Liver (tissue), 9 donors: Measurements from ENCODE around the gene MYO1F. TPM values are rescaled to one million over a fixed set of nuclear protein-coding genes. Genes with fewer than 3 reads are reported as not detected.

Source experiments
- DNase-seq: peaks from one replicate; pipeline ENCODE4 v3.0.0-alpha.2; 2017; ENCODE audit warnings: low spot score
- H3K27ac ChIP-seq, 2 donors: one replicate each; pipeline ENCODE4 v1.7.0; 2013; ENCODE audit warnings: inconsistent platforms in 2 of 2, low read length in 2 of 2, control low read depth in 1 of 2, low read depth in 1 of 2, mild to moderate bottlenecking in 1 of 2
- H3K27me3 ChIP-seq, 4 donors: one replicate each; pipeline versions ENCODE4 v1.6.1 to v1.7.0; 2013; ENCODE audit warnings: low read length in 3 of 4, inconsistent platforms in 1 of 4, mild to moderate bottlenecking in 1 of 4, moderate library complexity in 1 of 4; ENCODE audit not compliant: control insufficient read depth in 4 of 4, insufficient read depth in 4 of 4
- H3K36me3 ChIP-seq, 4 donors: one replicate each; pipeline versions ENCODE4 v1.6.1 to v1.7.0; 2013; ENCODE audit warnings: low read length in 3 of 4, mild to moderate bottlenecking in 3 of 4, low read depth in 1 of 4, moderate library complexity in 1 of 4; ENCODE audit not compliant: control insufficient read depth in 4 of 4, insufficient read depth in 3 of 4
- H3K4me1 ChIP-seq, 4 donors: one replicate each; pipeline versions ENCODE4 v1.6.1 to v1.7.0; 2013; ENCODE audit warnings: low read length in 3 of 4, mild to moderate bottlenecking in 3 of 4, moderate library complexity in 1 of 4; ENCODE audit not compliant: control insufficient read depth in 4 of 4, insufficient read depth in 4 of 4
- H3K4me3 ChIP-seq, 3 donors: one replicate each; pipeline versions ENCODE4 v1.6.1 to v1.7.0; 2013; ENCODE audit warnings: low read length in 3 of 3, control low read depth in 1 of 3, low read depth in 1 of 3, mild to moderate bottlenecking in 1 of 3
- H3K9ac ChIP-seq, 2 donors: one replicate each; pipeline ENCODE4 v1.7.0; 2013; ENCODE audit warnings: low read length in 2 of 2, mild to moderate bottlenecking in 2 of 2, moderate library complexity in 2 of 2, control low read depth in 1 of 2, low read depth in 1 of 2
- H3K9me3 ChIP-seq, 4 donors: one replicate each; pipeline versions ENCODE4 v1.6.1 to v1.7.0; 2013; ENCODE audit warnings: low read length in 3 of 4; ENCODE audit not compliant: control insufficient read depth in 4 of 4
- EGR1 ChIP-seq, 2 donors: IDR thresholded peaks; 2 replicates each; pipeline ENCODE4 v1.6.1; 2016 to 2018; ENCODE audit warnings: antibody characterized with exemption in 2 of 2, low read depth in 2 of 2
- FOXA1 ChIP-seq: IDR thresholded peaks from 2 replicates; pipeline ENCODE4 v1.6.1; 2016; ENCODE audit warnings: antibody characterized with exemption
- FOXA2 ChIP-seq: IDR thresholded peaks from 2 replicates; pipeline ENCODE4 v1.6.1; 2016; ENCODE audit warnings: antibody characterized with exemption
- GABPA ChIP-seq, 2 donors: IDR thresholded peaks in 1 of 2; conservative IDR thresholded peaks in 1 of 2; 2 replicates each; pipeline ENCODE4 v1.6.1; 2016; ENCODE audit warnings: antibody characterized with exemption in 2 of 2, mild to moderate bottlenecking in 1 of 2, moderate library complexity in 1 of 2
- HNF4A ChIP-seq, 2 donors: conservative IDR thresholded peaks; 2 replicates each; pipeline ENCODE4 v1.6.1; 2016; ENCODE audit warnings: antibody characterized with exemption in 2 of 2, mild to moderate bottlenecking in 2 of 2
- HNF4G ChIP-seq: IDR thresholded peaks from 2 replicates; pipeline ENCODE4 v1.6.1; 2016; ENCODE audit warnings: antibody characterized with exemption
- JUND ChIP-seq, 2 donors: IDR thresholded peaks; 2 replicates each; pipeline ENCODE4 v1.6.1; 2016; ENCODE audit warnings: antibody characterized with exemption in 2 of 2
- NR2F2 ChIP-seq: IDR thresholded peaks from 2 replicates; pipeline ENCODE4 v1.6.1; 2016; ENCODE audit warnings: antibody characterized with exemption
- RAD21 ChIP-seq, 2 donors: IDR thresholded peaks; 2 replicates each; pipeline ENCODE4 v1.6.1; 2016; ENCODE audit warnings: antibody characterized with exemption in 2 of 2, mild to moderate bottlenecking in 2 of 2
- RXRA ChIP-seq, 2 donors: IDR thresholded peaks; 2 replicates each; pipeline ENCODE4 v1.6.1; 2017 to 2018; ENCODE audit warnings: antibody characterized with exemption in 2 of 2, mild to moderate bottlenecking in 1 of 2
- SP1 ChIP-seq: IDR thresholded peaks from 2 replicates; pipeline ENCODE4 v1.6.1; 2018; ENCODE audit warnings: antibody characterized with exemption, mild to moderate bottlenecking
- TAF1 ChIP-seq: conservative IDR thresholded peaks from 2 replicates; pipeline ENCODE4 v1.6.1; 2016; ENCODE audit warnings: antibody characterized with exemption, mild to moderate bottlenecking
- YY1 ChIP-seq: IDR thresholded peaks from 2 replicates; pipeline ENCODE4 v1.6.1; 2016; ENCODE audit warnings: antibody characterized with exemption, mild to moderate bottlenecking
- WGBS: extraction: QIAGEN DNeasy Blood & Tissue Kit; methylation state at CpG from one replicate; pipeline ENCODE4 v1.1.7; 2013; 5-methylcytosine and 5-hydroxymethylcytosine counted together
- polyA plus RNA-seq, 2 donors: library from polyadenylated mRNA; stranded (reverse) in 1 of 2; unstranded in 1 of 2; fragments of 200-250 nt in 1 of 2; fragments of >200 nt in 1 of 2; fragmentation: Nextera tagmentation in 1 of 2; extraction: Ambion mirVana in 1 of 2; gene quantifications; one replicate each; pipeline versions ENCODE4 v1.2.1 to v1.2.3, GENCODE V29; 2013 to 2015
- total RNA-seq, 2 donors: library from RNA; depleted of rRNA; stranded (reverse); fragments of >200 nt; gene quantifications; one replicate each; pipeline ENCODE4 v1.2.3, GENCODE V29; 2014
- TF ChIP-seq, protein P1 (sequence below): fragments of 150-350 bp; IDR thresholded peaks from 2 replicates; pipeline ENCODE4 v1.5.1; 2017; ENCODE audit warnings: improper control_type of control experiment, low read depth, low read length; ENCODE audit not compliant: missing input control
- TF ChIP-seq, protein P2 (sequence below): IDR thresholded peaks from 2 replicates; pipeline ENCODE4 v1.6.1; 2016; ENCODE audit warnings: antibody characterized with exemption
- TF ChIP-seq, protein P3 (sequence below): IDR thresholded peaks from 2 replicates; pipeline ENCODE4 v1.6.1; 2016; ENCODE audit warnings: antibody characterized with exemption
- TF ChIP-seq, protein P4 (sequence below): IDR thresholded peaks from 2 replicates; pipeline ENCODE4 v1.6.1; 2016; ENCODE audit warnings: antibody characterized with exemption
- TF ChIP-seq, protein P5 (sequence below): IDR thresholded peaks from 2 replicates; pipeline ENCODE4 v1.6.1; 2016; ENCODE audit warnings: antibody characterized with exemption, mild to moderate bottlenecking
- donor health status: healthy.
- donor health status: healthy.
- donor health status: healthy.
- donor health status: healthy.
- donor health status: healthy.

The MYO1F gene
- total and polyA plus RNA-seq, 4 donors: 6.1 to 20.4 (median 12.0) TPM

DNA sequence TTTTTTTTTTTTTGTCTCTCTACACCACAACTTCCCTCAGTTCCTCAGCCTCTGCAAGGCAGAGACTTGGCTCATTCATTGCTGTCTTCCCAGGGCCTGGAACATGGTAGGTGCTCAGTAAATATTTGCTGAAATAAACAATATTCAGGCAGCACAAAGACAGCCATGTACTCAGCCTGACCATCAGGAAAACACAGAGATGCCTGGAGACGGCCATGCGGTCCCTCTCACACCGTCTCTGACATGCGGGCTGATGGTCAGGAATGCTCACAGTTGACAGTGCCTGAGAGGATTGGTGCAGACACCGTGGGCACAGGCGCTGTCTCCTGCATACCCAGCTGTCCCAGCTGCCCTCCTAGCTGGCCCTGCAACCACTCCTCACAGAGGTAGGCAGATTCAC is 75.7 kb downstream of the MYO1F start:
- Histone ChIP-seq H3K27me3 (no peaks in the 10 kb centered on the region), H3K9me3 (no peaks in the 10 kb centered on the region), H3K9ac (no peak overlapping the region), H3K36me3 (no peaks in the 10 kb centered on the region), H3K4me1 (peaks cover 5 to 13% (median 6%) of the 10 kb centered on the region in 4 donors), H3K27ac (no peak overlapping the region), H3K4me3 (no peak overlapping the region)
- TF ChIP-seq YY1: no peak
- no peak for TF ChIP-seq HNF4G
- TF ChIP-seq, protein P1, sequence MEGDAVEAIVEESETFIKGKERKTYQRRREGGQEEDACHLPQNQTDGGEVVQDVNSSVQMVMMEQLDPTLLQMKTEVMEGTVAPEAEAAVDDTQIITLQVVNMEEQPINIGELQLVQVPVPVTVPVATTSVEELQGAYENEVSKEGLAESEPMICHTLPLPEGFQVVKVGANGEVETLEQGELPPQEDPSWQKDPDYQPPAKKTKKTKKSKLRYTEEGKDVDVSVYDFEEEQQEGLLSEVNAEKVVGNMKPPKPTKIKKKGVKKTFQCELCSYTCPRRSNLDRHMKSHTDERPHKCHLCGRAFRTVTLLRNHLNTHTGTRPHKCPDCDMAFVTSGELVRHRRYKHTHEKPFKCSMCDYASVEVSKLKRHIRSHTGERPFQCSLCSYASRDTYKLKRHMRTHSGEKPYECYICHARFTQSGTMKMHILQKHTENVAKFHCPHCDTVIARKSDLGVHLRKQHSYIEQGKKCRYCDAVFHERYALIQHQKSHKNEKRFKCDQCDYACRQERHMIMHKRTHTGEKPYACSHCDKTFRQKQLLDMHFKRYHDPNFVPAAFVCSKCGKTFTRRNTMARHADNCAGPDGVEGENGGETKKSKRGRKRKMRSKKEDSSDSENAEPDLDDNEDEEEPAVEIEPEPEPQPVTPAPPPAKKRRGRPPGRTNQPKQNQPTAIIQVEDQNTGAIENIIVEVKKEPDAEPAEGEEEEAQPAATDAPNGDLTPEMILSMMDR: no peak
- TF ChIP-seq NR2F2: no peak
- TF ChIP-seq JUND (IDR thresholded peaks at IDR 0.05): no peak
- TF ChIP-seq EGR1 (IDR thresholded peaks at IDR 0.05; ENCODE audit: low read depth in 2 of 2): no peak
- TF ChIP-seq, protein P2, sequence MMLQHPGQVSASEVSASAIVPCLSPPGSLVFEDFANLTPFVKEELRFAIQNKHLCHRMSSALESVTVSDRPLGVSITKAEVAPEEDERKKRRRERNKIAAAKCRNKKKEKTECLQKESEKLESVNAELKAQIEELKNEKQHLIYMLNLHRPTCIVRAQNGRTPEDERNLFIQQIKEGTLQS: no peak
- no peak for TF ChIP-seq GABPA (IDR thresholded peaks at IDR 0.05 in 1 of 2, conservative IDR thresholded peaks at IDR 0.05 in 1 of 2)
- no peak for TF ChIP-seq HNF4A (conservative IDR thresholded peaks at IDR 0.05)
- no peak for TF ChIP-seq FOXA2
- TF ChIP-seq, protein P3, sequence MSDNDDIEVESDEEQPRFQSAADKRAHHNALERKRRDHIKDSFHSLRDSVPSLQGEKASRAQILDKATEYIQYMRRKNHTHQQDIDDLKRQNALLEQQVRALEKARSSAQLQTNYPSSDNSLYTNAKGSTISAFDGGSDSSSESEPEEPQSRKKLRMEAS: no peak
- TF ChIP-seq, protein P4, sequence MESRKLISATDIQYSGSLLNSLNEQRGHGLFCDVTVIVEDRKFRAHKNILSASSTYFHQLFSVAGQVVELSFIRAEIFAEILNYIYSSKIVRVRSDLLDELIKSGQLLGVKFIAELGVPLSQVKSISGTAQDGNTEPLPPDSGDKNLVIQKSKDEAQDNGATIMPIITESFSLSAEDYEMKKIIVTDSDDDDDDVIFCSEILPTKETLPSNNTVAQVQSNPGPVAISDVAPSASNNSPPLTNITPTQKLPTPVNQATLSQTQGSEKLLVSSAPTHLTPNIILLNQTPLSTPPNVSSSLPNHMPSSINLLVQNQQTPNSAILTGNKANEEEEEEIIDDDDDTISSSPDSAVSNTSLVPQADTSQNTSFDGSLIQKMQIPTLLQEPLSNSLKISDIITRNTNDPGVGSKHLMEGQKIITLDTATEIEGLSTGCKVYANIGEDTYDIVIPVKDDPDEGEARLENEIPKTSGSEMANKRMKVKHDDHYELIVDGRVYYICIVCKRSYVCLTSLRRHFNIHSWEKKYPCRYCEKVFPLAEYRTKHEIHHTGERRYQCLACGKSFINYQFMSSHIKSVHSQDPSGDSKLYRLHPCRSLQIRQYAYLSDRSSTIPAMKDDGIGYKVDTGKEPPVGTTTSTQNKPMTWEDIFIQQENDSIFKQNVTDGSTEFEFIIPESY: no peak
- TF ChIP-seq SP1: no peak
- TF ChIP-seq, protein P5, sequence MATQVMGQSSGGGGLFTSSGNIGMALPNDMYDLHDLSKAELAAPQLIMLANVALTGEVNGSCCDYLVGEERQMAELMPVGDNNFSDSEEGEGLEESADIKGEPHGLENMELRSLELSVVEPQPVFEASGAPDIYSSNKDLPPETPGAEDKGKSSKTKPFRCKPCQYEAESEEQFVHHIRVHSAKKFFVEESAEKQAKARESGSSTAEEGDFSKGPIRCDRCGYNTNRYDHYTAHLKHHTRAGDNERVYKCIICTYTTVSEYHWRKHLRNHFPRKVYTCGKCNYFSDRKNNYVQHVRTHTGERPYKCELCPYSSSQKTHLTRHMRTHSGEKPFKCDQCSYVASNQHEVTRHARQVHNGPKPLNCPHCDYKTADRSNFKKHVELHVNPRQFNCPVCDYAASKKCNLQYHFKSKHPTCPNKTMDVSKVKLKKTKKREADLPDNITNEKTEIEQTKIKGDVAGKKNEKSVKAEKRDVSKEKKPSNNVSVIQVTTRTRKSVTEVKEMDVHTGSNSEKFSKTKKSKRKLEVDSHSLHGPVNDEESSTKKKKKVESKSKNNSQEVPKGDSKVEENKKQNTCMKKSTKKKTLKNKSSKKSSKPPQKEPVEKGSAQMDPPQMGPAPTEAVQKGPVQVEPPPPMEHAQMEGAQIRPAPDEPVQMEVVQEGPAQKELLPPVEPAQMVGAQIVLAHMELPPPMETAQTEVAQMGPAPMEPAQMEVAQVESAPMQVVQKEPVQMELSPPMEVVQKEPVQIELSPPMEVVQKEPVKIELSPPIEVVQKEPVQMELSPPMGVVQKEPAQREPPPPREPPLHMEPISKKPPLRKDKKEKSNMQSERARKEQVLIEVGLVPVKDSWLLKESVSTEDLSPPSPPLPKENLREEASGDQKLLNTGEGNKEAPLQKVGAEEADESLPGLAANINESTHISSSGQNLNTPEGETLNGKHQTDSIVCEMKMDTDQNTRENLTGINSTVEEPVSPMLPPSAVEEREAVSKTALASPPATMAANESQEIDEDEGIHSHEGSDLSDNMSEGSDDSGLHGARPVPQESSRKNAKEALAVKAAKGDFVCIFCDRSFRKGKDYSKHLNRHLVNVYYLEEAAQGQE: no peak
- TF ChIP-seq RAD21 (IDR thresholded peaks at IDR 0.05): no peak
- no peak for TF ChIP-seq RXRA (IDR thresholded peaks at IDR 0.05)
- TF ChIP-seq FOXA1: no peak
- DNase-seq: no peak
- 81% methylated on average over 6 of the region's 6 CpGs for WGBS

DNA sequence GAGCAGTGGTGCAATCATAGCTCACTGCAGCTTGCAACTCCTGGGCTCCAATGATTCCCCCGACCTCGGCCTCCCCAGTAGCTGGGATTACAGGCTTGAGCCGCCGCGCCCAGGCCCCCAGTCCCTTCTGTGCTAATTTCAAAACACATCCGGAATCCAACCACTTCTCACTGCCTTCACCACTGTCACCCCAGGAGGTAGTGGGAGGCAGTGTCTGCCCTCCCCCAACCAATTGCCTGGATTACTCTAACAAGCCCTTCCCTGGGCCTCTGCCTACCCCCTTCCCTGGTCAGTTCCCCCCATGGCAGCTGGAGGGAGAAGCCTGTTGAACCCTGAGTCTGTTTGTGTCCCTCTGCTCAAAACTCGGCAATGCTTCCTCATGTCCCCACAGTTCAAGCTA is 77.1 kb downstream of the MYO1F start:
- 66% methylated on average over 7 of the region's 7 CpGs for WGBS
- Histone ChIP-seq H3K9ac (no peak overlapping the region), H3K9me3 (no peaks in the 10 kb centered on the region), H3K27ac (peak overlapping the region; percentile 19 to 41), H3K27me3 (no peaks in the 10 kb centered on the region), H3K4me1 (peaks cover 0 to 2% (median 0%) of the 10 kb centered on the region in 4 donors), H3K36me3 (no peaks in the 10 kb centered on the region), H3K4me3 (no peak overlapping the region)
- DNase-seq: no peak
- TF ChIP-seq FOXA2 (no peak), HNF4A (conservative IDR thresholded peaks at IDR 0.05) (no peak), NR2F2 (no peak), SP1 (no peak), HNF4G (no peak), FOXA1 (no peak), GABPA (IDR thresholded peaks at IDR 0.05 in 1 of 2, conservative IDR thresholded peaks at IDR 0.05 in 1 of 2) (no peak), TAF1 (no peak), JUND (IDR thresholded peaks at IDR 0.05) (no peak), EGR1 (IDR thresholded peaks at IDR 0.05; ENCODE audit: low read depth in 2 of 2) (no peak)
- TF ChIP-seq, protein P4: no peak
- TF ChIP-seq, protein P5: no peak
- TF ChIP-seq, protein P2: no peak
